GM19043 (cell line): Measurements from ENCODE around the gene AMPH.

Source experiments
- ATAC-seq: cut with Tn5 transposase; IDR thresholded peaks from one replicate; pipeline ENCODE4 v1.9.1; 2021; ENCODE audit warnings: low read depth; ENCODE audit not compliant: unreplicated experiment

Gene AMPH

GRCh38 chr7:38548605-38549004 is 82.6 kb downstream of the AMPH start:
- no peak for ATAC-seq

DNA sequence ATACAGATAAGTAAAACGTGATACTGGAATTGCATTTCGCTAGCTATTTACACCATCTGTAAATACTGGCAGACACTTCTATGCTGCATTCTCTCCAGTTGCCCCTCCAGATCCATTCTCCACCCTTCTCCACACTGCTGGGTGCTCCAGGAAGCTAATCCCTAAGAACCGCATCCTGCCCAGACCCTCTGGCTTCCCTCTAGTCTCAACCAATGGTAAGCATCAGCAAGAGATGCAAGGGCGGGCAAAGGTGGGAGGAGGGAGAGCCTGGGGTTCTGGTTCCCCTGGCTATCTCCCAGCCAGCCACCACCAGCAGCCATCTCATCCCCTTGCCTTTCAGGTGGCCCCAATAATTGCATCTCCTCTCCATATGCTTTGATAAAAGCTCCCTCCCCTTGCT is 84.4 kb downstream of the AMPH start:
- no peak for ATAC-seq

DNA sequence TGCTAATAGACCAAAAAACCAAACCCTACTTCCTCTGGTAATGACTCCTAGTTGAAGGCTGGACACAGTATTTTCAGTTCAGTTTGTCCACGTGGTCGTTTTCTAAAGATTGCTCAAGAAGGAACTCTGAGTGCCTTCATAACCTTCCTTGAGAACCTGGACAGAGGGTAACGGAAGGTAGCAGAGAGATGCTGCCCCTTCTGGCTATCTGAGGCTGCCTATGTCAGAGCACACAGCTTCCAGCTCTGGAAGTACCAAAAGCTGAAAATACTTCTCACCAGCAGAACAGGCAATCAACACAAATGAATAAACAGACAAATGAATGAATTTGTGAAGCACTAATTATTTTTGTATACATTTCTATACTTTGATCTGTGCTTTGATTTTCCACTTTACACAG is 85.2 kb downstream of the AMPH start:
- ATAC-seq = no peak

DNA sequence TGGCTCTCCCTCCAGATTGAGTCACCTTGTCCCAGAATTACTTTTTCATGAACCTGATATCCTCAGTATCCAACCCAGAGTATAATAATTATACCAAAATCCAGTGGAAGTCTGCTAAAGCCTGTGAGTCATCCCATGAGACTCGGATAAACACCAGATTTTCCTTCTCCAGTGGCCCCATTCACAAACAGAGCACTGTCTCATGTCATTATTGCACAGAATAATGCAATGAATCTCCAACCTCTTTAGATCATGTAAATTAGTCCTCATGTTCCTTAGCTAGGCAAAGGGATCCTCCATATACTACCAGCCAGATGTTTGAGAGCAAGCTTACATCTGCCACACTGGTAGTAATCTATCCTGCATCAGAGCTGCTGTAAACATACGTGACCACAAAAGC is 89.0 kb downstream of the AMPH start:
- no peak for ATAC-seq

DNA sequence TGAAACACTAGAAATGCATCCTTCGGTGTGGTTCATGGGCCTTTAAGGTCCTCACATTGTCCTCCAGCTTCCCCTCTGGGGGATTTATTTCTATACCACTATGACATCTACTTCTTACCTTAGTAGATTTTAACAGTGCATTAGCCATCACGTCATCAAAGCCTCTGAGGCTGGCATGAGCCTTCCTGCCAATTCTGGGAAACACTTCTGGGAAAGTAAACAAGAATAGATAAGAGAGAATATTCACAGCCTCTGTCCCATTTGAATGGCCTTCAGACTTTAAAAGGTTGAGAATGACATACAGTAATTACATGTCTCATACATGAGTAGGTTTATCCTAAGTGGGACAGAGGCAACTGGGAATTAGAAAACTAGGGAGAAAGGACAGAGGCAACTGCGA is 89.7 kb downstream of the AMPH start:
- no peak for ATAC-seq

- ATAC-seq = no peak
These were observed 91.6 kb downstream of the AMPH start for GRCh38 chr7:38539477-38540081.

DNA sequence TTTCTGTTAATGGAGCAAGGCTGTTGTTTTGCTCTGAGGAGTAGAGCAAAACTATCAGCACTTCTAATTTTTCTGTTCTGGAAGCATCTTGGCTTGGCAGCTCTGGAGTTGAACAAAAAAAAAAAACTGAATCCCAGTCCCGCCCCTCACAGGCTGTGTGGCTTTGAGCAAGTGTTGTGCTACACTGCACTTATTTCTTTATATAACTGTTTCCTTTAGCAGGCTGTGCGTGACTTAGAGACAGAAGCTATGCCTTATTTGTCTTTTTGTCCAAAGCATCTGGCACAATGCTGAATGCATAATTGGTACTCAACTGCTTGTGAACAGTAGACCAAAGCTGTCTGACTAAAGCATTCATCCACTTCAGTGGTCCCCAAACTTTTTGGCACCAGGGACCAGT is 96.1 kb downstream of the AMPH start:
- ATAC-seq = no peak

- no peak for ATAC-seq
These were observed 105.3 kb downstream of the AMPH start for GRCh38 chr7:38525857-38526256.

DNA sequence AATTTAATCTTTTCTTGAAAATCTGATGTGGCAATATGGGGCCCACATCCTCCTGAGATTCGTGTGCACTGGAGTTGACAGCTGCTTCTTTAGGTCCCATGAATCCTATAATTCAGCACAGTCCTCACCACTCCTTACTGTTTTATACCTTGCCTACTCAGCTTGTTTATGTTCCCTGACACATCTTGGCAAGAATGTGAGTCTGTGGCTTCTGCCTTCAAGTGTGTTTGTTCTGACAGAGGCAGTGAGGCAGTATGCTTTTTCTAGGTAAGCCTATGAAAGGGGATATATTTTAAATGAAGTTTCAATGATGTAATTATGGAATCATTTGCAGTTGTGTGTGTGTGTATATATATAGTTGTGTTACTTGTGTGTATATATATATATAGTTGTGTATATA is 106.4 kb downstream of the AMPH start:
- ATAC-seq = no peak

GRCh38 chr7:38520741-38521140 is 110.4 kb downstream of the AMPH start:
- ATAC-seq = no peak

- ATAC-seq = no peak
These were observed 112.6 kb downstream of the AMPH start for GRCh38 chr7:38518541-38518940.

DNA sequence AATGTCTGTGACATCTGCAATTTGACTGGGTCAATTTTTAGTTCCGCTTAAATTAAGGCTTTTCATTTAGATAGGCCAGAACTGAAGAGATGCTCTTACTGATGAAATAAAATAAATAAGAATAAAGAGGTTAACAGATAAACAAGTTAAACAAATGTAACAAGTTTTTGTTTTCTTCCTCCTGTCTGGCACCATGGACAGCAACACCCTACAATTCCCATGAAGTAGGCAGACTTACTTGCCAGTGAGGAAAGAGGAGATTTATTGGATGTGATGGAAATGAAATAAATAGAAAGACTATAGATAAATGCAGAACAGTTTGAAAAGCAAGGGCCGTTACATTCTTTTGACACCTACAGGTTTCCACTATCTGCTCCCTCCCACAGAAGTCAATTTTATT is 118.5 kb downstream of the AMPH start:
- no peak for ATAC-seq

DNA sequence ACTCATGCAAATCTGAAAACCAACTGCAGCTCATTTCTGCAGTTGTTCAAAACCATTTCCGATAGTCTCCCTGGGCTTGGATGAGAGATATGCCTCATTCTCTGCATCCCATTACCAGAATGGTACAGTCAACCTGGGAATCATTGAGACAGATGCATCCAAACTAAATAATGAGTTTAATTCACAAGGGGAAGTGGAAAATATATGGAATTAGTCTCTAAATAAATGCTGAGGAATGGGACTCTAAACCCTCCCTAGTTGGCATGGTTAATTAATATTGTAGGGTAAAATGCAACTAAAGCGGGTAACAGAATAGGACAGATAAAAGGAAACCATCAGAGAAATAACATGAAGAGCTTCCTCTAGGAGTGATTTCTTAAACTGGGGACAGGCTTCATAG is 118.9 kb downstream of the AMPH start:
- ATAC-seq = no peak

DNA sequence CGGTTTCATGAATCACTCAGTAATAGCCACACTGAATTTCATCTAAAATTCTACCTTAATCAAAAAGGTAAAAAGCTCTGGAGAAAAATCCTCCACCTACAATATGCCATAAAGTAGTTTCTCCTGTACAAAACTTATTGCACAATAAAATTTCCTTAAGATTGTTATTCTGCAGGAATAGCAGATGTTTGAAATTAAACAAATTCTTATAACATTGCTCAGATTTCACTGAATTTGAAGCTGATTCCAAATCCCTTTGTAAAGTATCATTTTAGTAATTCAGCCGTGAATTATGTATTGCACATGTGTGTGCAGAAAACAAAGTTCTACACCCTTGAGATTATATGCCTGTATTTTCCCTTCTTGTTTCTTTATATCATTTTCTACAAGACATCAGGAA is 123.8 kb downstream of the AMPH start:
- no peak for ATAC-seq

DNA sequence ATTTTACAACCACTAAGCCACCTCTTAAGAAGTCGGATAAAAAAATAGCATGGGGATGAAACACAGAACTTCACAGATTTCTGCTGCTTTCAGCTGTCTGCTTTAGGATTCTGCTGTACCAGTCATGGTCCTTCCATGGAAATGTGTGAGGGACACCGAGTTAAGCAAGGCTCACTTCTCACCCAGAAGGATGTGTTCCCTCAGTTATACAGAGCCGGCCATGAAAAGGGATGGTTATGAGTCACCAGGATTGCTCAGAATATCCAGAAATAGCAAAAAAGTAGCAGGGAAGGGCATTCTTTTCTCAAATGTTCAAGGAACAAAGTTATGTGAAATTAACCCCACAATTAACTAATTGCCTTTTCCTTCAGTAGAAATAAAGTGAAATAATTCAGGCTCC is 124.4 kb downstream of the AMPH start:
- ATAC-seq = no peak

DNA sequence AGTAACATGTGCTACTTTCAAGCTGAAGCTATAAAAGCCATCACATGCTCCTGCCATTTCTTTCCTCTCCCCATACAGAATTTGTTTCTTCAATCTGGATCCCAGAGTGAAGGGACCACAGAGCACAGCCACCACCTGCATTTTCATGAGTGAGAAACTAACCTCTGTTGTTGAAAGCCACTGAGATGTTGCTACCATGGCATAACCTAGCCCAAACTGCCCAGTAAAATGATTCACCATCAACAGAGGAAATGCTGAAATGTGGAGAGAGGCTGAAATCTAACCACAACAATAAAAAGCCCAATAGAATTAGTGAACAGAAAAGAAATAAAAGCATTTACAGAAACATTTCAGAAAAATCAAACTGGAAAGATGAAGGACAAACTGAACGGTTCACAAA is 125.2 kb downstream of the AMPH start:
- no peak for ATAC-seq

DNA sequence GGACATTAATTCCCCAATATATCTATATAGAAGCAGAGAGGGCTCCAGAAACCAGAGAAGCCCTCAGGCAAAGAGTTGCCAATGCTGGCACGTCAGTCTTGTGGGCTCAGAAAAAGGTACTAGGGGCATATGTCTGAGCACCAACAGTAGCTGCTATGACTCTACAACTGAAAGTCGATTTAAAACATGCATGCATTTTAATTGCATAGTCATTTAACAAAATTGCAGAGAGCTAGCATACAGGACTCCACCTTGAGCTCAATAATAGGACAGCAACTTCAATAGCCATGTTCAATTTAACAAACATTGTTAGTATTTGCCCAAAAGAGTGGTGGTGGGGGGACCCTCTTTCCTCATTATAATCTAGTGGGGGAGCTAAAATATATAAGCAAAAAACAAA is 126.5 kb downstream of the AMPH start:
- ATAC-seq = no peak

DNA sequence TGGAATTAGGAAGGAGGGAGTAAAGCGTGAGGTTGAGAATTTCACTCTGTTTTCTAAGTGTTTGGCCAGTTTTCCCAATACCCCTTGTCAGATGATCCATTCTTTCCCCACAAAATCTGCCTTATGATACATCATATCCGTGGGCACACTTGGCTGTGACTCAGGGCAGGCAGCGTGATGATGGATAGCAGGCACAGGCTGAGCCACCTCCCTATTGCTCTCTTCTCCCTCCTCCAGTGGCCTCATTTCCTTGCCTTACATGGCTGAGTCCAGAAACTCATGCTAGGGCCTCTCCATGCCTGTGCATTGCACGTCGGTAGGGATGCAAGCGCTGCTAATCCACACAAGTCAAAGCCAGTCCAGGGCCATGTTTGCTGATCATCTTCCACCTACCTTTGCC is 128.3 kb downstream of the AMPH start:
- ATAC-seq = no peak

DNA sequence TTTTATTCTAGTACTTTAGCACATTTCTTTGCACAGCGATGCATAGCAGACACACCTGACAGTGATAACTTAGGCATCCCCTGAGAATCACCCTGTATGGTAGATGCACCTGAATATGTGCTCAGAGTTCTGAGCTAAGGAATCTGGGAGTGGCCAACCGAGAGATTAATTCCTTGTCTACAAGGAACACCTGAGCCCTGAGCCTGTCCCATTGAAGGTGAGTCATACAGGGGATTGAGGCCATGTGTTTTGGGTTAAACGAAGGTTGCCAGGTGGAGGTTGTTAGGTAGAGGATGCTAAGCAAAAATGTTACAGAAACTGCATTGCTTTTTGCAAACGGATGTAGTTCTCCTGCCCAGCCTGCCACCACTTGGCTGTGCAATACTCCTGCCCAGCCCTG is 128.9 kb downstream of the AMPH start:
- ATAC-seq = no peak

DNA sequence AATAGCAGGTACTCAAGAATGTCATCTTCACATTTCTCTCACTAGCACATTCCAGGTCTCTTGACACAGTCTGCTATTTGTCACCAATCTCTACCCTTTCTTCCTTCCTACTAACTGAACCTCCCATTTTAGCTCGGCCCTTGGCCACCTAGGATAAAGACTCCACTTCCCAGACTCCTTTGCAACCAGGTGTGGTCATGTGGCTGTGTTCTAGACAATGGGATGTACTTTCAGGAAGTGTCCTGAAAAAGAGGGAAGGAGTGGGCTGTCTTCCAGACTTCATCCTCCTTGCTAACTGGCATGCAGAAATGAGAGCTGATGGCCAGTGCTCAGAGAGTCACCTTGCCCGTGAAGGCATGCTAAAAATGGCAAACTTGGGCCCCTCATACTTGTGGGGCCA is 139.2 kb downstream of the AMPH start:
- no peak for ATAC-seq

DNA sequence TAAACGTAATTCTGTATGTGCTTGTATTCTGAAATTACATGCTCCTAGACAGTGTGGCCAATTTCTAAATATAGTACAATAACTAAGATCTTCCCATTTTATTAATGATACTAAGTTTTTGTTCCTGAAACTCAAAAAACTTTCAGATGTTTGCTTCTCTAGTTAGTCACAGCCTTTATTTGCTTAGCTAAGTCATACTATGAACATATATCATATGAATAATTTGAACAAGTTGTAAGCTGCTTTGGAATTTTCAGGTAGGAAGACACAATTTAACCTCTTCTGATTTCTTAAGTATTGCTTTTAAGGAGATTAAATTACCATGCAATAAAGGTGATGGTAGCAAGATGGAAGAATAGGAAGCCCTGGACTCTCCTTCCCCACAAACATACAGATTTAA is 148.7 kb downstream of the AMPH start:
- ATAC-seq = no peak

DNA sequence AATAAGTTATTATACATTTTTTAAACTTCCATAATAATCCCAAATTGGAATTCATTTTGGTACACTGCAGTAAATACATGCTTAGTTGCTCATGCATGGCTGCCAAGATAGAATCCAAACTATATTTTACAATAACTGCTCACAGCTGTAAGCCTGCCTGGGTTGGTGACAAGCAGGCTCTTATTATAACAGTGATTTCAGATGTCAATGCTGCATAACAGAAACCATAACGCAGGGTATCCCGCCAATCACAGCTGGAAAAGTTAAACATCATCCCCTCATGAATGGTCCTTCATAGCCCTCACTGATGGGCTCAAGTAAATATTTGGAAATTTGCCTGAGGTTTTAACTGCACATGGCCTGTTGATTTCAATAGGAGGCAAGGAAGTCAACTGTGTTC is 149.8 kb downstream of the AMPH start:
- no peak for ATAC-seq

DNA sequence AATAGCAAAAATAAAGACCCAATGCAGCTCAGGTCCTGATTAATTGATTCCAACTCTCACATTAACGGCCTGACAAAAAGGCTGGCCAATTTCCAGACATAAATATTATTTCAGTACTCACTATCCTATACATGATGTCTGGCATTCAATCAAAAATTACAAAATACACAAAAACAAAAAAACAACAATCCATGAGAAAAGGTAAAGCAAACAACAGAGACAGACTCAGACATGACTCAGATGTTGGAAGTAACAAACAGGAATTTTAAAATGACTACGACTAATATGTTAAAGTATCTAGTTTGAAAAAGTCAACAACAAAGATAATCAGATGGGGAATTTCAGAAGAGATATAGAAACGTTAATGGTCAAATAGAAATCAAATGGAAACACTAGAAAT is 152.8 kb downstream of the AMPH start:
- no peak for ATAC-seq
